Osteoblast (primary cell): ENCODE measurements around the gene FRZB. TPM values are rescaled to one million over a fixed set of nuclear protein-coding genes. Genes with fewer than 3 reads are reported as not detected.

Source experiments
- DNase-seq: peaks from one replicate; pipeline ENCODE4 v3.0.0; 2011; ENCODE audit warnings: low spot score, mixed read lengths; ENCODE audit not compliant: insufficient read length; ENCODE audit errors: missing footprints
- H2AFZ ChIP-seq: 2 replicates; pipeline ENCODE4 v1.6.0; 2011; ENCODE audit warnings: mild to moderate bottlenecking, low read length
- H3K27ac ChIP-seq: 2 replicates; pipeline ENCODE4 v1.5.1; 2011; ENCODE audit warnings: mild to moderate bottlenecking, low read depth, low read length, moderate library complexity
- H3K27me3 ChIP-seq: 2 replicates; pipeline ENCODE4 v1.6.0; 2012; ENCODE audit warnings: mild to moderate bottlenecking, control low read depth, inconsistent platforms, low read length, moderate library complexity; ENCODE audit not compliant: insufficient read depth
- H3K36me3 ChIP-seq: 2 replicates; pipeline ENCODE4 v1.5.1; 2011; ENCODE audit warnings: mild to moderate bottlenecking, low read length, control low read depth, moderate library complexity; ENCODE audit not compliant: insufficient read depth
- H3K4me1 ChIP-seq: 2 replicates; pipeline ENCODE4 v1.5.1; 2011; ENCODE audit warnings: mild to moderate bottlenecking, low read length, control low read depth, moderate library complexity; ENCODE audit not compliant: insufficient read depth
- H3K4me2 ChIP-seq: 2 replicates; pipeline ENCODE4 v1.6.0; 2011; ENCODE audit warnings: mild to moderate bottlenecking, low read length; ENCODE audit not compliant: insufficient read depth
- H3K4me3 ChIP-seq: fragments of 200-600 bp; sonication (generic); 3 replicates; pipeline ENCODE4 v1.5.1; 2012; ENCODE audit warnings: mild to moderate bottlenecking, low read length, inconsistent platforms; ENCODE audit not compliant: insufficient read depth
- H3K79me2 ChIP-seq: 2 replicates; pipeline ENCODE4 v1.6.0; 2012; ENCODE audit warnings: mild to moderate bottlenecking, low read length, control low read depth, inconsistent platforms; ENCODE audit not compliant: insufficient read depth
- H3K9me3 ChIP-seq: 2 replicates; pipeline ENCODE4 v1.5.1; 2011; ENCODE audit warnings: low read depth, low read length, control low read depth
- H4K20me1 ChIP-seq: 2 replicates; pipeline ENCODE4 v1.6.0; 2012; ENCODE audit warnings: mild to moderate bottlenecking, low read length, control low read depth; ENCODE audit not compliant: insufficient read depth
- CTCF ChIP-seq: IDR thresholded peaks from 2 replicates; pipeline ENCODE4 v1.5.1; 2011; ENCODE audit warnings: mild to moderate bottlenecking, low read depth, low read length, moderate library complexity; ENCODE audit errors: extremely low read depth
- total RNA-seq: library from RNA; depleted of rRNA; stranded (reverse); fragments of >200 nt; gene quantifications from 2 replicates; pipeline ENCODE4 v1.2.3, GENCODE V29; 2012

Gene FRZB
- total RNA-seq, 1 donor, result 0.36 TPM

DNA sequence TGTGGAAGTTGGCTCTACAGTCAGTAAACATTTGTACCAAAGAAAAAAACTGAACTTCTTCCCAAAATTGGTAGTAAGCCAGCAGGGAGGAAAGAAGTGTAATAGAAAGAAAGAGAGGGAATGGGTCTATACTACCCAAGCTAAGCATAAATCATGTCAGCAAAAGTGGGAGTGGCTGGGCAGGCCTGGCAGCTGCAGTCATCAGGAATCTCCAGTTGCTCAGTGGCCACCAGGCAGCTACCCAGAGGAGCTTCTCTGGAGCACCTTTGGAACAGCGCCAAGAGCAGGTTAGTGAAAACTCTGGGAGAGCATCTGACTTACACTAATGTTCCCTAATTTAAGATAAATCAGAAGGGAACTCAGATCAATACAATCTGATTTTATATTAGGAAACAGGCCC lies 14.3 kb downstream of the FRZB start:
- Histone ChIP-seq H2AFZ (no peak overlapping the region), H3K4me2 (no peak overlapping the region), H4K20me1 (no peaks in the 10 kb centered on the region), H3K4me3 (no peak overlapping the region), H3K27me3 (peaks cover 7% of the 10 kb centered on the region), H3K27ac (no peak overlapping the region), H3K9me3 (no peaks in the 10 kb centered on the region), H3K36me3 (no peaks in the 10 kb centered on the region), H3K79me2 (no peaks in the 10 kb centered on the region), H3K4me1 (no peaks in the 10 kb centered on the region)
- no peak for TF ChIP-seq CTCF
- DNase-seq, result no peak

GRCh38 chr2:182845794-182846417 lies 20.5 kb downstream of the FRZB start:
- Histone ChIP-seq H3K4me3 (no peak overlapping the region), H3K36me3 (no peaks in the 10 kb centered on the region), H4K20me1 (no peaks in the 10 kb centered on the region), H3K4me2 (peak overlapping the region; percentile 20), H3K79me2 (no peaks in the 10 kb centered on the region), H3K27me3 (peaks cover 7% of the 10 kb centered on the region), H2AFZ (peak overlapping the region; percentile 10), H3K4me1 (no peaks in the 10 kb centered on the region), H3K9me3 (no peaks in the 10 kb centered on the region), H3K27ac (no peak overlapping the region)
- DNase-seq, result no peak
- no peak for TF ChIP-seq CTCF

DNA sequence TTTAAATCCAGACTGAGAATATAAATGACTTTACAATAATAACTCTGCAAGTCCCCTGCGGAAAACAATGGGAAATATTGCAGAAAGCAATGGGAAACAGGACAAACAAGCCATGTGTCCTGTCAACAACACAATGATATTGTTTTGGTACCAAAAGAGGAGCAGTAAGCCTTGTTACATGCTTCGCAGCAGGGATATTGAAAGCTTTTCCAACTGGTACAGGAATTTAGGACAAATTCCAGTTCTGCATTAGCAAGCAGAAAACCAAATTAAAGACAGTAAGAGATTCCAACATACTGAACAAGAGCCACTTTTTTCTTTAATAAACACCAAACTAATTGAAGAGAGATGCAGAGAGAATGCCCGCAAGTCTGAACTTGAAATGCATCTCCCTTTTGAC lies 30.0 kb downstream of the FRZB start:
- H3K27me3 ChIP-seq, result peaks cover 12% of the 10 kb centered on the region
- H4K20me1 ChIP-seq, result no peaks in the 10 kb centered on the region
- no peak overlapping the region for H2AFZ ChIP-seq
- H3K36me3 ChIP-seq, result no peaks in the 10 kb centered on the region
- H3K4me1 ChIP-seq, result no peaks in the 10 kb centered on the region
- H3K4me3 ChIP-seq, result no peak overlapping the region
- H3K27ac ChIP-seq, result no peak overlapping the region
- DNase-seq, result no peak
- H3K4me2 ChIP-seq, result no peak overlapping the region
- no peaks in the 10 kb centered on the region for H3K9me3 ChIP-seq
- no peaks in the 10 kb centered on the region for H3K79me2 ChIP-seq
- no peak for TF ChIP-seq CTCF

DNA sequence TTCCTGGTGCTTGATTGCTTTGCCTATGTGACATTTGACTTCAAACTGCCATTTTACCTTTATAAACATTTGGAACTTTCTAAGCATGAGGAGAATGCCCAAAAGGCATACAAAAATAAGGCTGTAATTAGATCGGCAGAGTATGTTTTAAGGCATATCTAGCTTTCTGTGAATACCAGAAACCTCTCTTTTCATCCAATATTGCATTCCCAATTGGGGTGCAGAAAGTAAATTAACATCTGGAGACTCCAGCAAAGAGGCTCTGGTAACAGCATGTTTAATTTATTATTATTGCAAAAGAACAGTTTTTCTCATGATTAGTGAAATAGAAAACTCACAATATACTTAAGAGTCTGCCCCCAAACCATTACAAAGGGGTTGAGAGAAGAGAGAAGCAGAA lies 32.1 kb downstream of the FRZB start:
- H2AFZ ChIP-seq, result no peak overlapping the region
- TF ChIP-seq CTCF, result no peak
- H3K9me3 ChIP-seq, result no peaks in the 10 kb centered on the region
- DNase-seq, result no peak
- no peaks in the 10 kb centered on the region for H3K4me1 ChIP-seq
- no peak overlapping the region for H3K4me2 ChIP-seq
- no peaks in the 10 kb centered on the region for H3K79me2 ChIP-seq
- peaks cover 11% of the 10 kb centered on the region for H3K27me3 ChIP-seq
- H3K36me3 ChIP-seq, result no peaks in the 10 kb centered on the region
- H3K4me3 ChIP-seq, result no peak overlapping the region
- H4K20me1 ChIP-seq, result no peaks in the 10 kb centered on the region
- no peak overlapping the region for H3K27ac ChIP-seq
